Right lobe of liver (tissue), 4 donors: ENCODE results near the gene FPR2.

Source experiments
- CTCF ChIP-seq, 4 donors: fragments of 200-600 bp in 3 of 4; fragments of 450-650 bp in 1 of 4; IDR thresholded peaks; one replicate each; pipeline versions ENCODE4 v1.5.1 to v1.8.0; 2016 to 2022; ENCODE audit warnings: antibody characterized with exemption in 4 of 4, mild to moderate bottlenecking in 2 of 4
- POLR2A ChIP-seq: fragments of 450-650 bp; IDR thresholded peaks from one replicate; pipeline ENCODE4 v1.6.1; 2017; ENCODE audit warnings: antibody characterized with exemption, mild to moderate bottlenecking
- donor health status: DM: no; HTN: no; CAD: no.
- donor health status: DM: no; HTN: no; CAD: no.
- donor health status: DM: no; HTN: yes; CAD: no.

GRCh38 chr19:51750400-51751094, 10.4 kb upstream of the FPR2 start:
- TF ChIP-seq CTCF (IDR thresholded peaks at IDR 0.05) (no peak), POLR2A (no peak)
